H1 (cell line): ENCODE measurements around the gene BMERB1. TPM values are rescaled to one million over a fixed set of nuclear protein-coding genes. Genes with fewer than 3 reads are reported as not detected.
"Not testable (repeated sequence)": the region's sequence is repeated elsewhere in the genome, so short reads cannot be mapped to it uniquely, and the experiment has no call there.

ENCODE experiments used
- CTCF ChIA-PET: fragments of 300-600 bp; sonication (Branson Sonifier 250); formaldehyde crosslinking; loops from one replicate; lab custom pipeline; 2021; ENCODE audit not compliant: partially characterized antibody; lab: Charles Lee
- POLR2A ChIA-PET: fragments of 300-600 bp; sonication (Branson Sonifier 250); formaldehyde crosslinking; loops from one replicate; lab custom pipeline; 2021; ENCODE audit warnings: inconsistent platforms; ENCODE audit not compliant: partially characterized antibody; lab: Charles Lee
- DNase-seq, 2 experiments: peaks; one replicate each; pipeline versions ENCODE4 v3.0.0 to v3.0.0-alpha.2; 2010 to 2022; ENCODE audit warnings: low spot score in 2 of 2, low read depth in 1 of 2, mixed read lengths in 1 of 2
- FAIRE-seq: peaks from 2 replicates; lab custom pipeline; 2011; peaks lifted over from hg19 to GRCh38; lab: Jason Lieb, UNC
- H2AFZ ChIP-seq: 2 replicates; pipeline ENCODE4 v1.8.1; 2012; ENCODE audit warnings: low read length, inconsistent platforms
- H2AK5ac ChIP-seq: 2 replicates; pipeline ENCODE4 v1.6.1; 2013; ENCODE audit warnings: low read depth, low read length
- H2BK120ac ChIP-seq: replicated peaks from 2 replicates; pipeline ENCODE3; 2013; ENCODE audit warnings: low read depth, low read length, inconsistent platforms
- H2BK12ac ChIP-seq: 2 replicates; pipeline ENCODE4 v1.6.1; 2013; ENCODE audit warnings: low read depth, low read length
- H2BK15ac ChIP-seq: 2 replicates; pipeline ENCODE4 v1.6.1; 2013; ENCODE audit warnings: low read length
- H2BK20ac ChIP-seq: 2 replicates; pipeline ENCODE4 v1.6.1; 2013; ENCODE audit warnings: low read length
- H2BK5ac ChIP-seq: 2 replicates; pipeline ENCODE4 v1.6.1; 2013; ENCODE audit warnings: low read depth, low read length
- H3K14ac ChIP-seq: 2 replicates; pipeline ENCODE4 v1.6.1; 2013; ENCODE audit warnings: inconsistent platforms; ENCODE audit not compliant: insufficient read length
- H3K18ac ChIP-seq: 2 replicates; pipeline ENCODE4 v1.6.1; 2013; ENCODE audit warnings: low read length; ENCODE audit errors: extremely low read depth
- H3K23ac ChIP-seq: 2 replicates; pipeline ENCODE4 v1.6.1; 2013; ENCODE audit warnings: inconsistent platforms; ENCODE audit not compliant: insufficient read length
- H3K23me2 ChIP-seq: 2 replicates; pipeline ENCODE4 v1.6.1; 2013; ENCODE audit warnings: low read depth, low read length
- H3K27ac ChIP-seq: 2 replicates; pipeline ENCODE4 v1.6.1; 2011; ENCODE audit warnings: low read depth, low read length, inconsistent platforms
- H3K27me3 ChIP-seq, 4 experiments: replicated peaks in 1 of 4; 1 replicate in 1 of 4; 2 replicates in 3 of 4; pipeline versions ENCODE4 v1.6.1 to v1.8.1; 2011 to 2013; ENCODE audit warnings: low read length in 3 of 4, mild to moderate bottlenecking in 3 of 4, inconsistent platforms in 2 of 4, mixed read lengths in 2 of 4, moderate library complexity in 1 of 4; ENCODE audit not compliant: control insufficient read depth in 3 of 4, insufficient read depth in 3 of 4; ENCODE audit errors: extremely low read depth in 1 of 4
- H3K36me3 ChIP-seq, 4 experiments: 2 replicates each; pipeline versions ENCODE4 v1.6.1 to v1.8.1; 2011 to 2013; ENCODE audit warnings: mild to moderate bottlenecking in 4 of 4, low read length in 3 of 4, moderate library complexity in 2 of 4, control low read depth in 1 of 4, inconsistent platforms in 1 of 4; ENCODE audit not compliant: insufficient read depth in 4 of 4, control insufficient read depth in 2 of 4
- H3K4ac ChIP-seq: replicated peaks from 2 replicates; pipeline ENCODE3; 2013; ENCODE audit warnings: low read length, low read depth, mixed read lengths, inconsistent platforms; ENCODE audit not compliant: insufficient read length
- H3K4me1 ChIP-seq, 4 experiments: replicated peaks in 1 of 4; 1 replicate in 1 of 4; 2 replicates in 3 of 4; pipeline versions ENCODE4 v1.6.1 to v1.8.1; 2011 to 2013; ENCODE audit warnings: low read length in 3 of 4, inconsistent platforms in 2 of 4, mixed read lengths in 1 of 4; ENCODE audit not compliant: insufficient read depth in 4 of 4, control insufficient read depth in 3 of 4
- H3K4me2 ChIP-seq, 2 experiments: 2 replicates each; pipeline versions ENCODE4 v1.6.1 to v1.8.1; 2011 to 2013; ENCODE audit warnings: low read depth in 2 of 2, low read length in 2 of 2, control low read depth in 1 of 2, inconsistent platforms in 1 of 2, mild to moderate bottlenecking in 1 of 2; ENCODE audit not compliant: insufficient read depth in 1 of 2
- H3K4me3 ChIP-seq, 4 experiments: fragments of 200-600, 300-600 bp in 1 of 4; sonication (generic), shearing (Covaris generic), sonication (Bioruptor Twin) in 1 of 4; 2 replicates each; pipeline versions ENCODE4 v1.5.1 to v1.8.1; 2011 to 2016; ENCODE audit warnings: low read length in 4 of 4, low read depth in 3 of 4, control low read depth in 2 of 4, inconsistent platforms in 2 of 4, mild to moderate bottlenecking in 2 of 4, mixed read lengths in 1 of 4, moderate library complexity in 1 of 4; ENCODE audit not compliant: insufficient read depth in 2 of 4; ENCODE audit errors: extremely low read depth in 1 of 4
- H3K56ac ChIP-seq: replicated peaks from 2 replicates; pipeline ENCODE3; 2013; ENCODE audit warnings: low read depth, mild to moderate bottlenecking, mixed read lengths, low read length, inconsistent platforms; ENCODE audit not compliant: insufficient read length
- H3K79me1 ChIP-seq: 2 replicates; pipeline ENCODE4 v1.6.1; 2013; ENCODE audit warnings: low read depth, low read length, control low read depth
- H3K79me2 ChIP-seq, 2 experiments: 2 replicates each; pipeline versions ENCODE4 v1.6.1 to v1.8.1; 2012 to 2013; ENCODE audit warnings: low read length in 2 of 2, mild to moderate bottlenecking in 2 of 2, inconsistent platforms in 1 of 2; ENCODE audit not compliant: insufficient read depth in 2 of 2, control insufficient read depth in 1 of 2
- H3K9ac ChIP-seq, 4 experiments: replicated peaks in 1 of 4; 1 replicate in 1 of 4; 2 replicates in 3 of 4; pipeline versions ENCODE4 v1.6.1 to v1.8.1; 2011 to 2013; ENCODE audit warnings: low read depth in 3 of 4, low read length in 3 of 4, control low read depth in 2 of 4, mild to moderate bottlenecking in 2 of 4, moderate library complexity in 2 of 4, inconsistent platforms in 1 of 4; ENCODE audit errors: extremely low read depth in 1 of 4
- H3K9me3 ChIP-seq, 2 experiments: 2 replicates each; pipeline versions ENCODE4 v1.6.1 to v1.8.1; 2012 to 2013; ENCODE audit warnings: mild to moderate bottlenecking in 2 of 2, moderate library complexity in 2 of 2, control low read depth in 1 of 2, inconsistent platforms in 1 of 2, low read depth in 1 of 2, low read length in 1 of 2, mixed read lengths in 1 of 2; ENCODE audit not compliant: insufficient read depth in 2 of 2
- H4K20me1 ChIP-seq, 2 experiments: replicated peaks in 1 of 2; 2 replicates each; pipeline versions ENCODE3 to v1.8.1; 2011 to 2013; ENCODE audit warnings: inconsistent platforms in 2 of 2, low read length in 2 of 2, mild to moderate bottlenecking in 1 of 2; ENCODE audit not compliant: insufficient read depth in 2 of 2, control insufficient read depth in 1 of 2
- H4K5ac ChIP-seq: 2 replicates; pipeline ENCODE4 v1.6.1; 2013; ENCODE audit warnings: low read length, low read depth, mixed read lengths, inconsistent platforms; ENCODE audit not compliant: insufficient read length
- H4K8ac ChIP-seq: 2 replicates; pipeline ENCODE4 v1.8.0; 2013; ENCODE audit warnings: mild to moderate bottlenecking, moderate library complexity, low read length, inconsistent platforms; ENCODE audit not compliant: insufficient read depth; ENCODE audit errors: extremely low read depth
- H4K91ac ChIP-seq: replicated peaks from 2 replicates; pipeline ENCODE3; 2013; ENCODE audit warnings: low read length, mixed read lengths, inconsistent platforms; ENCODE audit not compliant: insufficient read length
- WGBS, 2 experiments: shearing (Covaris generic) in 1 of 2; methylation state at CpG; one replicate each; pipeline versions ENCODE4 v1.1.6 to v1.1.7; 2013 to 2015; ENCODE audit warnings: low lambda C conversion rate in 2 of 2, mixed read lengths in 2 of 2, inconsistent platforms in 1 of 2, low coverage in 1 of 2, missing lambda C conversion rate in 1 of 2; ENCODE audit not compliant: insufficient replicate concordance in 2 of 2, insufficient coverage in 1 of 2, insufficient read length in 1 of 2; ENCODE audit errors: extremely low coverage in 1 of 2, missing lambda C conversion rate in 1 of 2; 5-methylcytosine and 5-hydroxymethylcytosine counted together
- polyA plus RNA-seq, 7 experiments: library from polyadenylated mRNA; depleted of rRNA in 3 of 7; stranded (reverse) in 5 of 7; unstranded in 2 of 7; fragments of >200 nt in 5 of 7; fragments of 200-250 nt in 2 of 7; gene quantifications; 1 replicate in 5 of 7; 2 replicates in 1 of 7; 4 replicates in 1 of 7; pipeline versions ENCODE4 v1.2.1 to v1.2.3, GENCODE V29; 2011 to 2013; ENCODE audit warnings: missing spikeins in 2 of 7, mixed read lengths in 2 of 7
- total RNA-seq: library from RNA; stranded (reverse); fragmentation: NEBNext Ultra II Directional; extraction: Animal tissue kit (Norgen Biotek cat#: 25700); gene quantifications from 2 replicates; pipeline ENCODE4 v1.2.1, GENCODE V29; 2021

BMERB1 gene
- total and polyA plus RNA-seq, 2 of the 8 experiments (the other 6 are each of a cell fraction or from before 2014, with no cell fraction given) = 23.5 to 27.1 TPM

GRCh38 chr16:15476971-15477370 is 42.6 kb downstream of the BMERB1 start:
- not testable (repeated sequence) for H3K79me2 ChIP-seq, H2BK20ac ChIP-seq, H2AFZ ChIP-seq, H3K27me3 ChIP-seq, DNase-seq, H3K23me2 ChIP-seq, H3K23ac ChIP-seq, H2BK5ac ChIP-seq, H3K56ac ChIP-seq, H4K8ac ChIP-seq, H3K18ac ChIP-seq, H3K4me3 ChIP-seq, FAIRE-seq, H2BK15ac ChIP-seq, H3K9me3 ChIP-seq, H2AK5ac ChIP-seq, H4K5ac ChIP-seq, H4K91ac ChIP-seq, H3K36me3 ChIP-seq, H3K9ac ChIP-seq, H4K20me1 ChIP-seq, H2BK12ac ChIP-seq, H3K4me1 ChIP-seq, H3K27ac ChIP-seq, H3K79me1 ChIP-seq, H3K14ac ChIP-seq, H3K4me2 ChIP-seq, H3K4ac ChIP-seq, H2BK120ac ChIP-seq
- CTCF ChIA-PET = interaction anchor here (0.6 to 0.8 kb wide), 2 partner anchors 13 to 17 kb away, joined by 3 read pairs; no protein-coding TSS in a partner anchor
- POLR2A ChIA-PET = interaction anchor here (0.5 kb wide), 1 partner anchor 426 kb away, joined by 3 read pairs; no protein-coding TSS in a partner anchor
- WGBS, 2 experiments = 93% methylated on average over 4 of the region's 4 CpGs; no CpG with 5 or more reads in 1 of the 2 experiments
